GM20431 (cell line): ENCODE data around the gene RBFOX2.

Experiments
- in situ Hi-C: fragments of 300-500 bp; cut with MseI, MboI; formaldehyde crosslinking; loops from one replicate; pipeline ENCODE4 v1.15.0; 2020; ENCODE audit warnings: low sequenced_read_pairs; ENCODE audit not compliant: unreplicated experiment

Gene RBFOX2

DNA sequence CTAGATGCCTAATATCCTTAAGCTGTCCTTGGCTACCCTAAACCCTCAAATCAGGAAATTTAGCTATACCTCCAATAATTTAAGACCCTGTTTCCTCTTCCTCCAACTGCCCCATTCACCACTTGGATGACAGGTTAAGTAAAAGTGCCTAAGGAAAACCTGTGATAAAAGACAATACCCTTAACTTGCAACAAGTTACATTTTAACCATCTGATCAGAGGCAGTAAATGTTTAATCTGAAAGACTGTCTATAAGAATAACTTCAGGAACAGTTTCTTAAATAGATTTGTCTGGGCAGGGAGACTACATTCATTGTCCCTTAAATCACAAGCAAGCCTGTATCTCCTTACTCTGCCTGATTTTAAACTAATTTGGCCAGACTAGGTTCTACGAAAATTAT lies 181.8 kb downstream of the RBFOX2 start:
- in situ Hi-C loops = no loop called here

DNA sequence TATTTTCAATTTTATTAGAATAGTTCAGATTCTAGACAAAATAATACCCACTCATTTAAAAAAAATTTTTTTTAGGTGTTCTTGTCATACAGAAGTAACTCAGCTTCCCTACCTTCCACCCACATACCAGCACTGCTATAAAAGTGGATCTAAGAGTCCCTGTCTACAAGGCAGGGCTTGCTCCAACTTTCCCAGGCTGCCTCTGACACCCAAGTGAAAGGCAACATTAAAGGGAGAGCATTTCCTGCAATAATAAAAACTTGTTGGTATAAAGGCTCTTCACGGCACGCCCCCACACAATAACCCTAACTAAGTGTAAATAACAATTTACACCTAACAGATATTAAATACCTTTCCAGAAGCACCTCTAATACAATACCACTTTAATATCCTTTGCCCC lies 183.7 kb downstream of the RBFOX2 start:
- in situ Hi-C loops = no loop called here

DNA sequence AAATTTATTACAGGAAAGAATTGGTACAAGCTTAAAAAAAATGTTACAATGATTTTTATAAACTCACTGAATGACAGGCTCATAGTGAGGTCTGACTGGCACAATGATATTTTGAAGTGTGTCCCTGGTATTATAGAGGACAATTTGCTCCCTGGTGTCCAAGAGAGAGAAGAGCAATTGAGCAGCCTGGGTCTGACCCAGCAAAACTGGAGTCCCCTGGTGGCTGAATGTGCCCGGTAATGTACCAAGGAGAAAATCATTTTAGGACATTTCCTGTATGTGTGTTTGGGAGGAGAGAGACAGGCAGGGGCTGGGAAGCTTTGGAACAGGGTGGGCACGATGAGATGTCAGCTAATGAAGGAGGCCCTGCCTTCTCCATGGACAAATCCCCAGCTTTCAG lies 185.7 kb downstream of the RBFOX2 start:
- in situ Hi-C loops = no loop called here

DNA sequence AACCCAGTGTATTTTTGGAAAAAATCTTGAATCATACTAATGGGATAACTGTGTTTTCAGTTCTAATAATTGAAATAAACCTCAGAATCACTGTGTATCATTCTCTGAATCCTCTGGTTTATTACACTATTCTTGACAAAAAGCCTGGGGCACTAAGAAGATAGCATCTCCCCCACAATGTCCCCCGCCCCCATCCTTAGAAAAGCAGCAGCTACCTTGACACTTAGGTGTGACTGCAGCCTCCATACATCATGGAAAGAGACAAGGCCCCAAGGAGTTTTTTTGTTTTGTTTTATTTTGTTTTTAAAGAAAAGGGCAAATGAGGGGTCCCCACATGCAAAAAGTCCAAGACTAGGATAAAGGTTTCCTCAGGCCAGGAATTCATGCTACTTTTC lies 186.1 kb downstream of the RBFOX2 start:
- in situ Hi-C loops = no loop called here

DNA sequence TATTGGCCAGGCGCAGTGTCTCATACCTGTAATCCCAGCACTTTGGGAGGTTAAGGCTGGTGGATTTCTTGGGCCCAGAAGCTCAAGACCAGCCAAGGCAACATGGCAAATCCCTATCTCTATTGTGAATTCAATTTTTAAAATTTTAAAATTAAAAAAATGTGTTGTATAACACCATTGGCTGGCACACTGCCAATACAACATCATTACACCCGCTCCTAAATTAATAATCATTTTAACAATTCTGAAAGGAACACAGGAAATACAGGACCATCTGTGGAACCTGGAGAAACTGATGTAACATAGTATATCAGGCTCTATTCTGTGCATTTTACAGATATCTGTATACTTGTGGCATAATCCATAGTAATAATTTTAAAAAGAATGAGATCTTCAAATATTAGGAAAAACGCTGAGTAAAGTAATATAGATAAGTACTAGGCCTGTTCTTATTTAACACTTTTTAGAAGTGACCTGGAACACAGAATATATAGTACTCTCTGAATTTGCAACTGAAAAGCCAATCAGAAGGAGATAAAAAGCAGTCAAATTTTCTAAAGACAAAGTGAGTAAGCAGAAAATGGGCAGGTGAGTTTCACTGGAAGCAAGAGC lies 186.6 kb downstream of the RBFOX2 start:
- in situ Hi-C loops = no loop called here

DNA sequence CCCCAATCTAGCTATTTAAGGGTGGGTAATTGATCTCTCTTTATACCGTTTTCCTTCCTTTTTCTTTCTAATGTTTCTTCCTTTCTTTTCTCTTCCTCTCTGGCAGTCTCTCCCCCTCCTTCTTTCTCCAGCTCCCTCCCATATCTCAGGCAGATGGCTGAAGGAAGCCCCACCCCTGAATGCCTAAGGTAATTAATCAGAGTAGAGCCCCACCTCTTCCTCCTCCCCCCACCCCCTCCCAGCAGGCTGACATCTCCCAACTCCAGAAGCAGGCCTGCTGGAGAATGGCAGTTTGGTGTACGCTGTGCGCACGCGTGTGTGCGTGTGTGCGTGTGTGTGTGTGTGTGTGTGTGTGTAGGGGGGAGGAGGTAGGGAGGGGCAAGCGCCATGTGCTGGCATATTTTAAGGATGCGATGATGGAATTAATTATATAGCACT lies 188.3 kb downstream of the RBFOX2 start:
- in situ Hi-C loops = no loop called here

DNA sequence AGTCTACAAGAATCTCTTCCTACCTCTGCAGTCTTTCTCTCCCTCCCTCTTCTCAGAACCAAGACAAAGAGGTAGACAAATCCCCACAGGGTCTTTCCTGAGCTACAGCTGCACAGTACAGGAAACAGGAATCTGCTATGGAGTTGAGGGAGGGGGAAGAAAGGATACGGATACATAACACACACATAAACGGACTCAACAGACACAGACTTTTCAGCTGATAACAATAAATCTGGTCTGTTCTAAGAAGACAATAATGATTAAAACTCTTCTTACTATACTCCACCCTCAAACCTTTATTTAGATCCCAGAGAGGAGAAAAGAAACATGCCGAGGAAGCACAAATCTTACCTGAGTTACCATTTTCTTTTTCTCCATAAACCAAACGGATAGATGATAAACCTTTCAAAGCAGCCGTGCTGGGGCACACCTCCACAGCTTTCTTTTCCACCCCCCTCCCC lies 188.8 kb downstream of the RBFOX2 start:
- in situ Hi-C loops = no loop called here

DNA sequence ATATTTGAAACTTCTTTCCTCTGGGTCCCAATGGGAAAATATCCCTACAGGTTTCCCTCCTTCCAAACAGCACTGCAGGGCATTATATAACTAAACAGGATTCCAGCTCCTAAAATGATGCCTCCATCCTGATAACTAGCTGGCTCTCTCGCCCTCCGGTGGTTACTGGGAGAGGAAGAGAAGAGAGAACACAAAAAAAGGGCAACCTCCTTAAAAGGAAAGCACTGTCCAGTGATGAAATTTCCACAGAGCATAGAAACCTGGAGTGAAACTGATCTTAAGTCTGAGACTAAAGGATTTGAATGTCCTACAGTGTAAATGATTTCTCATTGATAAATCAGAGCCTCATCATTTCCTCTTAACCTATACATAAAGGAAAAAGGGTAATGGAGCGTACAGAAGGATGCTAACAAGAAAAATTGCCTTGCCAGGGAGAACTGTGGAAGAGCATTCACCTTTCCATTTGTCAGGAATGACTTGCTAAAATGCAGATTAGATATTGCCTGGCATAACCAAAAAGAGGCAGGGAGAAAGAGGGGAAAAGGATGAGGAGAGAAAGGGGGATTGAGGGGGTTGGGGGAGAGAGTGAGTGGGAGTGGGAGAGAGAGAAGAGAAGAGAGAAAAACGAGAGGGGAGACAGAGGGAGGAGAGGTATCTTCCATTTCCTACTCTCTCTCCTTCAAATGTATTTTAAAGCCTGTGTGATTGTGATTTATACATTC lies 189.6 kb downstream of the RBFOX2 start:
- in situ Hi-C loops = no loop called here

DNA sequence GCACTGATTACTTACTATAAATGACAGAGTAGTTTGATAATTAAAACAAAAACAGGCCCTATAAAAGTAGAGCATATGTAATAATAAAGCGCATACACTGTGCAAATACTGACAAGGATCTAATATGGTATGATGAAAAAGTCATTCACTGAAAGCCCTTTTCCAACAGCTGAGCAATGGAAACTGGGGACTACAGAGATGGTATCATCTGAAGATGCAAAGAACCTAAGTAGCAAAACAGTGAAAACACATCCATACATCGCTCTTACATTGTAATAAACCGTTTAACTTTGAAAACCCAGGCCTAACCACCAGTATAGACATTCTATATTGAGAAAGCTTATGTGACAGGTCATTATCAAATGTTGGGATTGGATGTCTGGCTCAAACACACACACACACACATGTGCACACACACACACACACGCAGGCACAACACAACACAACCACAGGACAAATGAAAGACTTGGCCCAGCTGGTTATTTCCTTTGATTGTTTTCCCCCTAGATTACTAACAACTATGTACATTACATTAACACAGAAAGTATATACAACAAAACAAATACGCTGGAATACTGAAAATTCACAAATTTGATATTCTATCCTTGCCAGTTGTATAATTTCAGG lies 191.4 kb downstream of the RBFOX2 start:
- in situ Hi-C loops = no loop called here

DNA sequence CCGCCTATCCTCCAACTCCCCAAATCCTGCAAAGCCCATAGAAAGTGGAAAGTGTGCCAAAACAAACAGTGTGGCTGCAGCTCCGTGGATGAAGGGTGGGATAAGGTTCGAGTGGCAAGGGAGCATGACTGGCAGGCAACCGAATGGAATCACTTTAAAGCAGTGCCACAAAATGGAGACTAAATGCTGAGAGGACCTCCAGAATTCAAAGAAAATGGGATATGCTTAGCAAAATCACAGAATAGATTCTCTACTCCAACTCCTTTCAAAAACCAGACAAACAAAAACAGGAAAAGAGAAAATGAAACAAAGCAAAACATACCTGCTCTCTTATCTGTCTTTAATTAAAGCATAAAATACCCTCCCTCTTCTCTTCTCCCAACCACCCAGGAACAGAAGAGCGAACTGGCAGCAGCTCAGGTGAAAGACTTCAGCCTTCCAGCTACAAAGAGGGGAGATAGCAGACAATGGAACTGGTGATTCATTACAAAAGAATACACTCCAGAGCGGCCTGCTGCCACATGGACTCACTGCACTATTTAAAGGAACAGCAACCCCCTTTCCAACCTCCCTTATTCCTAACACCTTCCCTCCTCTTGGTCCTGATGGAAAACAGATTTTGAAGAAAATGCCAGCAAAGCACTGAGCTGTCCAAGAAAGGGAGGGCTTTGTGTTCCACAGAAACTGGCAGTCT lies 192.5 kb downstream of the RBFOX2 start:
- in situ Hi-C loops = no loop called here

DNA sequence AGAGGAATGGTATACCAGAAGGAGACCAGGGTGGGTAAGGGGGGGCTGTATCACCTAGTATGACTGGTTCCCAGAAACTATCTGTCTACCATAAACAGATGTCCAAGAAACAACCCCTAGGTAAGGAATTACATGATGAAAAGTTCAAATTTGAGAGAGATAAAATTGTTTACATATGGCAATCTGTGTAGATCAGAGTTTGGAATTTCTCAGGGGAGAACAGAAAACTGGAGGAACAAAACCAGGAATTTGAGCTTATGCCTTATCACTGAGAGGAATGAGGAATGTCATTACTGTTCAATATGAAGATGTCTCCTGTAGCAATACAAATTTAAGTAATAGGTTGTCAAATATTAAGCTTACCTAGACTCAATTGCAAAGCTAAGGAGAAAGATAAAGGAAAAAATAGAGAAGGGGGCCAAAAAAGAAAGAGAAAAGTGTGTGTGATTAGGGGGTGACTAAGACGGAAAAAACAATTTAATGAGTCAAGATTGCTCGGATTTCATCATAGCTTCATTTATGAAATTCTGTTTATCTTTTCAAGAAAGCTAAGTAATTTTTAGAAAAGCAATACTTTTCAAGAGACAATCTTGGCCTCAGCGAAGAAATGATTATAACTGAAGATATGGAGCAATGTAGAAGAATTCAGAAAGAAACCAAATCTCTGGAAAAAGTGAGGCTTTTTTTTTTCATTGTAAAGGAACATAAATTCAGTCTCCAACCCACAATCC lies 193.2 kb downstream of the RBFOX2 start:
- in situ Hi-C loops = no loop called here

DNA sequence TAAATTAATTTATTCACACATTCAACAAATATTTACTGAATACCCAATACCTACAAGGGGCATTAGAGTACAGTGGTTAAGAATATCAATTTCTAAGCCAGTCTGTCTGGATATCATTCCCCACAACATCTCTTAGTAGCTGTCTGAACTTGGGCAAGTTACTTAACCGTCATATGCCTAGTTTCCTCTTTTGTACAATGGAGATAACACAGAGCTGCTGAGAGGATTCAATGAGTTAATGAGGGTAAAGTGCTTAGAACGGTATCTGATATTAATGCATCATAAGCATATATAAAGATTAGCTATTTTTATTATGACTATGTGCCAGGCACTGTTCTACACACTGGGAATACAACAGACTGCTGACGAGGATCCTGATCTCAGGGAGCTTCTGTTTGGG lies 194.6 kb downstream of the RBFOX2 start:
- in situ Hi-C loops = no loop called here

DNA sequence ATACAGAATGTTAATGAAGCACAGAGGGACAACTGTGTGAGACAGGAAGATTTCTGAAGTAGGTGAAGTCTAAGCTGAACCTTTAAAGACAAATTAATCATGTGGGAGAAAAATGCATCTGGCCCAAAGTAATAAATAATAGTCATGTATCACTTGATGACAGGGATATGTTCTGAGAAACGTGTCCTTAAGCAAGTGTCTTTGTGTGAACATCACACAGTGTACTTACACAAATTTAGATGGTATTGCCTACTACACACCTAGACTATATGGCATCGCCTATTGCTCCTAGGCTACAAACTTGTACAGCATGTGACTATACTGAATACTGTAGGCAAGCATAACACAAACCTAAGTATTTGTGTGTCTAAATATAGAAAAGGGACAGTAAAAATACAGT lies 198.3 kb downstream of the RBFOX2 start:
- in situ Hi-C loops = no loop called here

DNA sequence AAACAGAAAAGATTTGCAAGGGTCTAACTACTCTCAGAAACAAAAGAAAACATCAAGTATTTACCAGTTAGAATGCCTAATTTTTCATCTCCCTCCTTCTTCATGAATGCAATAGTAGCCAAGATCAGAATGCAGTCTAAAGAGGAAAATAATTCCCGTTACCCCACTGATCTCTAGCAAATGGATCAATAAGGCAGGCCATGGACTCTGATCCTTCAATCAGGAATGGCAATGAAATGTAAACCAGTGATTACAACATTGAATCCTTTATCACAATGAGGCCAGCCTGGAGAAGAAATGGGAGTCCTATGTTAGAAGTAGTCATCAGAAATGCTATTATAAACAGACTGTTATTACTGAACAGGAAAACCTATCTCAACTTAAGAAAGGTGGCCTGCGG lies 204.4 kb downstream of the RBFOX2 start:
- in situ Hi-C loops = no loop called here

DNA sequence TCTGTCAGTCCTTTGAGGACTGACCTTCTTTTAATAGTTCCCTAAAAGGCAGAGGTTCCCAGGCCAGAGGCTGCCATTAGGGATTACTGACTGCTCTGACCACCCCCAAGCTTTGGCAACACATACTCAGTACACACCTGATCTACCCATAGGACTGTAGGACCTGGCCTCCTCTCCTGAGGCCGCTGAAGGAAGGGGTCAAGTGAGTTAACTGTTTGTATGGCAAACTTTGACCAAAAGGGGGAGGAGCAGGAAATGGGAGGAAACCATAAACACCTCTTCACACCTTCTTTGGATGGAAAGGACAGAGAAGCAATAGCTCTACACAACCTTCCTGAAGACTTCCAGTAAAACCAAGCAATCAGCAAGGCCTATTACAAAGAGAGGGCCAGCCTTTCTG lies 207.0 kb downstream of the RBFOX2 start:
- in situ Hi-C loops = no loop called here

DNA sequence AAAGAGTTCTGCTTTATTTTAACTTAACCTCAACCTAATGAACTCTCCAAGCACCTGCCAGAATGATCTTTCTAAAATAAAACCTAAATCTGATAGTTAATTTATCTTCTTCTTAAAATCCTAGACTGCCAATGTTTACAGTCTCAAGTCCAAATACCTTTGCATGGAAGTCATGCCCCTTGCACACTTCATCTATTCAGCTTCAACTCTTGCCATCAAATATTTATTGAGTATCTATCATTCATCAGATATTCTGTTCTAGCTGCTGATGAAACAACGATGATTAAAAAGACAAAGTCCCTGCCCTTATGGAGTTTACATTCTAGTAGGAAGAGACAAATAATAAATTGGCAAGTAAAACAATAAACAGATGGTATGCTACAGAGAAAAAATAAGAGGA lies 209.2 kb downstream of the RBFOX2 start:
- in situ Hi-C loops = no loop called here

DNA sequence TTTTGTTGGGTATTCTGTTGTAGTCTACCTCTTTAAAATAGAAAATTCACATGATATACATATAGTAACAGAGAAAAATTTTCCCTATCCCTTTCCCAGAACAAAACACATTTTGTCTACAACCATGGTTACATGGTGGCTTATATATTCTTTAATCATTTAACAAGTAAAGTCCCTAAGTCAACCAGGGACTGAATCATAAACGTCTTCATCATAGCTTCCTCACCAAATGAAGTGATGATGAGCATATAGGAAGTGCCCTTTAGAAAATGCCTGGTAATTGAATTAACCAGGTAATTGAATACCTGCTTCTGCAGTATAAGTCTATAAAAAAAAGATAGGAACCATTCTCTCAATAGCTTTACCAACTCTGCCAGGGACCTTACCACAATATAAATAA lies 209.7 kb downstream of the RBFOX2 start:
- in situ Hi-C loops = no loop called here

DNA sequence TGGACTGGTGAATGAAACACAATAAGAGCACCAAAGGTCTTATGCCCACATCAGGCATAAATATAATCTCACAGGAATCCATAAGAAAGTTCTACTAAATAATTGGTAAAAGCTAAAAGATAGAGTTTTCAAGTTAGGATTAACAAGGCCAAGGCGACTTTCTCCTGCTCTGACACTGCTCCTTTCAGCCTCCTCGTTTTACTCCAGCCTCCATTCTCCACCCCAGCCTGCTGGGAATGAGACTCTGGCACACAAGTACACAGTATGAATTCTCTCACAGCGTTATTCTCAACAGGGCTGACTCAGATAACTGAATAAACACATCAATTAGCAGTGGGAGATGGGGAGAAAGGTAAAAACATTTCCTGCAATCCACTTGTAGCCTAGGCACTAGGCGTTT lies 216.0 kb downstream of the RBFOX2 start:
- in situ Hi-C loops = no loop called here

DNA sequence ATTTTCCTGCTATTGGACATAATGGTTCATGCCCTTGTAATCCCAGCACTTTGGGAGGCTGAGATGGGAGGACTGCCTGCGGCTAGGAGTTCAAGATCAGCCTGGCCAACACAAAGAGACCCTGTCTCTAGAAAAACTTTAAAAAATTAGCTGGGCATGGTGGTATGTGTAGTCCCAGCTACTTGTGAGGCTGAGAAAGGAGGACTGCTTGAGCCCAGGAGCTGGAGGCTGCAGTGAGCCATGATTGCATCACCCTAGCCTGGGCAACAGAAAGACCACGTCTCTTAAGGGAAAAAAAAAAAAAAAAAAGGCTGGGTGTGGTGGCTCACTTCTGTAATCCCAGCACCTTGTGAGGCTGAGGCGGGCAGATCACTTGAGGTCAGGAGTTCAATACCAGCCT lies 217.0 kb downstream of the RBFOX2 start:
- in situ Hi-C loops = no loop called here

DNA sequence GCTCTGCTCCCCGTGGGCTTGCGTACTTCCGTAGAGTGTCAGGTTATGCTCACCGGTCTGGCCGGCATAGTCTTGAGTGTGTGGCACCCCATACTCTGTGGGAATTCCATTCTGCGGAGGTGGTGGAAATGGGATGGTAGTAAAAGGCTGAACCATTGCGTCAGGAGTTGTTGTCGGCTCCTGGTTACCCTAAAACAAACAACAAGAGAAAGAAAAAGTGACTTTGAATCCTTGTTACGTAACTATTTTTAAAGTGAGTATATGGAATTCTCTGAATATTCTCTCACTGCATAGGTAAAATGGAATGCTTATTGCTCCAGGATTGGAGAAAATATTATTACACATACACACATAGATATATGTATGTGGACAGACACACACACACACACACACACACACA lies 218.8 kb downstream of the RBFOX2 start:
- in situ Hi-C loops = no loop called here
